BJ (cell line): ENCODE data around the gene DPRX. TPM values are rescaled to one million over a fixed set of nuclear protein-coding genes. Genes with fewer than 3 reads are reported as not detected.
"Not testable (repeated sequence)": the region's sequence is repeated elsewhere in the genome, so short reads cannot be mapped to it uniquely, and the experiment has no call there.

Source experiments
- CTCF ChIA-PET: fragments of 350-600 bp; formaldehyde crosslinking; extraction: SDS; loops from one replicate; lab custom pipeline; 2021; ENCODE audit warnings: antibody characterized with exemption, inconsistent platforms; lab: Yijun Ruan, JAX
- POLR2A ChIA-PET: fragments of 300-600 bp; sonication (Branson Sonifier 250); formaldehyde crosslinking; extraction: SDS; loops from one replicate; lab custom pipeline; 2021; ENCODE audit warnings: antibody characterized with exemption; lab: Charles Lee
- DNase-seq: peaks from one replicate; pipeline ENCODE4 v3.0.0-alpha.2; 2011; ENCODE audit warnings: low read depth
- H3K27me3 ChIP-seq: 2 replicates; pipeline ENCODE4 v1.6.0; 2011; ENCODE audit warnings: low read length; ENCODE audit not compliant: control insufficient read depth, insufficient read depth
- H3K36me3 ChIP-seq: 2 replicates; pipeline ENCODE4 v1.5.1; 2011; ENCODE audit warnings: low read length; ENCODE audit not compliant: control insufficient read depth, insufficient read depth
- H3K4me3 ChIP-seq: 2 replicates; pipeline ENCODE4 v1.5.1; 2011; ENCODE audit warnings: low read depth, mild to moderate bottlenecking, control low read depth, low read length
- polyA plus RNA-seq: library from polyadenylated mRNA; depleted of rRNA; stranded (reverse); fragments of >200 nt; gene quantifications from 2 replicates; pipeline ENCODE4 v1.2.3, GENCODE V29; 2011
- TF ChIP-seq, protein P1 (sequence below): IDR thresholded peaks from 2 replicates; pipeline ENCODE4 v1.5.1; 2011; ENCODE audit warnings: low read depth, mild to moderate bottlenecking, control low read depth, inconsistent platforms, low read length, moderate library complexity; ENCODE audit not compliant: insufficient read depth

DPRX gene
- polyA plus RNA-seq, 1 experiment = not detected

DNA sequence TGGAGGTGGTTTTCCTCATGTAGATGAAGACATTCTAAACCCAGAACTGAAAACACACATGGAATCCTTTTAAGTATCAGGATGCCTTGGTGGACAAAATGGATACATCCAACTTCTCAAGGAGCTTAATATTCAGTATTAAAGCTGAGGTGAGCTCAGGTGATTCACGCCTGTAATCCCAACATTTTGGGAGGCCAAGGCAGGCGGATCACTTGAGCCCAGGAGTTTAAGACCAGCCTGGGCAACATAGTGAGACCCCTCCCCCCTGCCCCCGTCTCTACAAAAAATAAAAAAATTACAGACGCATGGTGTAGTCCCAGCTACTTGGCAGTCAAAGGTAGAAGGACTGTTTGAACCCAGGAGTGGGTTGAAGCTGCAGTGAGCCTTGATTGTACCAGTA, 28.8 kb downstream of the DPRX start:
- TF ChIP-seq, protein P1, sequence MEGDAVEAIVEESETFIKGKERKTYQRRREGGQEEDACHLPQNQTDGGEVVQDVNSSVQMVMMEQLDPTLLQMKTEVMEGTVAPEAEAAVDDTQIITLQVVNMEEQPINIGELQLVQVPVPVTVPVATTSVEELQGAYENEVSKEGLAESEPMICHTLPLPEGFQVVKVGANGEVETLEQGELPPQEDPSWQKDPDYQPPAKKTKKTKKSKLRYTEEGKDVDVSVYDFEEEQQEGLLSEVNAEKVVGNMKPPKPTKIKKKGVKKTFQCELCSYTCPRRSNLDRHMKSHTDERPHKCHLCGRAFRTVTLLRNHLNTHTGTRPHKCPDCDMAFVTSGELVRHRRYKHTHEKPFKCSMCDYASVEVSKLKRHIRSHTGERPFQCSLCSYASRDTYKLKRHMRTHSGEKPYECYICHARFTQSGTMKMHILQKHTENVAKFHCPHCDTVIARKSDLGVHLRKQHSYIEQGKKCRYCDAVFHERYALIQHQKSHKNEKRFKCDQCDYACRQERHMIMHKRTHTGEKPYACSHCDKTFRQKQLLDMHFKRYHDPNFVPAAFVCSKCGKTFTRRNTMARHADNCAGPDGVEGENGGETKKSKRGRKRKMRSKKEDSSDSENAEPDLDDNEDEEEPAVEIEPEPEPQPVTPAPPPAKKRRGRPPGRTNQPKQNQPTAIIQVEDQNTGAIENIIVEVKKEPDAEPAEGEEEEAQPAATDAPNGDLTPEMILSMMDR = no peak
- ChIA-PET POLR2A (no interaction called here), CTCF (no interaction called here)
- Histone ChIP-seq H3K36me3 (no peaks in the 10 kb centered on the region), H3K4me3 (no peak overlapping the region), H3K27me3 (no peaks in the 10 kb centered on the region)
- no peak for DNase-seq

DNA sequence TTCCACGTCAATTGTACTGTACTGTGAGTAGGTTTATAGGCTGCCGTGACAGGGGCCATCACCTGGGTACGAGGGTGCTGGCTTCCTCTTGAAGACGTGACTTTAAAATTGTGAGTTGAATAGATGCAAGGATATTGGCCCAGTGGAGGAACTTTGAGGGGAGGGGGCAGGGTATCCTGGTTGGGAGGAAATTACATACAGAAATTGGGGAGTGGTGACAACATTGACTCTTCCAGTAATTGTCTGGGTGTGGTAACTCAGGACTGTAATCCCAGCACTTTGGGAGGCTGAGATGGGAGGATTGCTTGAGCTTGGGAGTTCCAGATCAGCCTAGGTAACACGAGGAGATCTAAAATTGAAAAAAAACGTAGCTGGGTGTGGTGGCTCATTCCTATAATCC, 30.4 kb downstream of the DPRX start:
- no peaks in the 10 kb centered on the region for H3K36me3 ChIP-seq
- no peak overlapping the region for H3K4me3 ChIP-seq
- no peak for DNase-seq
- TF ChIP-seq, protein P1 = no peak
- ChIA-PET CTCF (no interaction called here), POLR2A (no interaction called here)
- H3K27me3 ChIP-seq = no peaks in the 10 kb centered on the region

DNA sequence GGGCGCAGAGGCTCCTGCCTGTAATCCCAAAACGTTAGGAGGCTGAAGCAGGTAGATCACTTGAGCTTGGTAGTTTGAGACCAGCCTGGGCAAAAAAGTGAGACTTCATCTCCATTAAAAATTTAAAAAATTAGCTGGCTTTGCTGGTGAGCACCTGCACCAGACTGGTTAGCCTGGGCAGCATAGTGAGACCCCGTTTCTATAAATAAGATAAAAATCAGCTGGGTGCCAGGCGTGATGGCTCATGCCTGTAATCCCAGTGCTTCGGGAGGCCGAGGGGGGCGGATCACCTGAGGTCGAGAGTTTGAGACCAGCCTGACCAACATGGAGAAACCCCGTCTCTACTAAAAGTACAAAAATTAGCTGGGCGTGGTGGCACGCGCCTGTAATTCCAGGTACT, 32.4 kb downstream of the DPRX start:
- no peak overlapping the region for H3K4me3 ChIP-seq
- ChIA-PET CTCF (no interaction called here), POLR2A (no interaction called here)
- no peak for DNase-seq
- no peaks in the 10 kb centered on the region for H3K36me3 ChIP-seq
- TF ChIP-seq, protein P1 = no peak
- H3K27me3 ChIP-seq = no peaks in the 10 kb centered on the region

DNA sequence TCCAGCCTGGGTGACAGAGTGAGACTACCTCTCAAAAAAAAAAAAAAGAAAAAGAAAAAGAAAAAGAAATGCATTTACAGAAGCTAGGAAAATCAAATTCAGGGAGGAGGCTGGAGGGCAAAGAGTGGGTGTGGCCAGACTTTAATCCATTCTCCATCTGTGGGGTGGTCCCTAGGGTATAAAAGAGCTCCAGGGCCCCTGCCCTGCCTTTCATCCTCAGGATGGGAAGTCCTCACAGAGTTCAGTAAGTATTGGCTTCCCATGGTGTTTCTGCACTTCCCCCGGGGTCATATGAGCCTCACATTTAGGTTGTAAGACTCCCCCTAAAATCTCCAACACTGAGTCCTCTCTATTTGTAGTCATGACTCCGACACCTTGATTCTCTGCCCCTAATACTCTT, 33.0 kb downstream of the DPRX start:
- Histone ChIP-seq H3K4me3 (no peak overlapping the region), H3K27me3 (no peaks in the 10 kb centered on the region), H3K36me3 (no peaks in the 10 kb centered on the region)
- TF ChIP-seq, protein P1 = no peak
- no peak for DNase-seq
- POLR2A ChIA-PET = no interaction called here
- CTCF ChIA-PET = no interaction called here

DNA sequence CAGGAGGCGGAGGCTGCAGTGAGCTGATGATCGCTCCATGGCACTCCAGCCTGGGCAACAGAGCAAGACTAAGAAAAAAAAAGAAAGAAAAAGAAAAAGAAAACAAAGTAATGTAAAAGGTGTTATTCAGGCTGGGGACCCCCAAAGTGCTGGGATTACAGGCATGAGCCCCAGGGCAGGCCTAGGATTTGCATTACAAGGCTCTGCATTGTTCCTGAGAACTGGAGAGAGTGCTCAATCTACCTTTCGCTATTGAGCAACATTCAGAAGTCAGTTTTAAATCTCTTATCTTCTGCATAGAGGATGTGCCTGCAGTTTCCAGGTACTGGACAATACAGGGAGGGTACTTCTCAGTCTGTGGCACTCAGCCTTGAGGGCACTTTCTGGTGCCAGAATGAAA, 34.5 kb downstream of the DPRX start:
- DNase-seq, H3K4me3 ChIP-seq, H3K27me3 ChIP-seq, POLR2A ChIA-PET, H3K36me3 ChIP-seq, CTCF ChIA-PET: not testable (repeated sequence)

DNA sequence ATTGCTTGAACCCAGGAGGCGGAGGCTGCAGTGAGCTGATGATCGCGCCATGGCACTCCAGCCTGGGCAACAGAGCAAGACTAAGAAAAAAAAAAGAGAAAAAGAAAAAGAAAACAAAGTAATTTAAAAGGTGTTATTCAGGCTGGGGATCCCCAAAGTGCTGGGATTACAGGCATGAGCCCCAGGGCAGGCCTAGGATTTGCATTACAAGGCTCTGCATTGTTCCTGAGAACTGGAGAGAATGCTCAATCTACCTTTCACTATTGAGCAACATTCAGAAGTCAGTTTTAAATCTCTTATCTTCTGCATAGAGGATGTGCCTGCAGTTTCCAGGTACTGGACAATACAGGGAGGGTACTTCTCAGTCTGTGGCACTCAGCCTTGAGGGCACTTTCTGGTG, 37.0 kb downstream of the DPRX start:
- H3K4me3 ChIP-seq, CTCF ChIA-PET, H3K27me3 ChIP-seq, H3K36me3 ChIP-seq, POLR2A ChIA-PET, DNase-seq: not testable (repeated sequence)
